PC-3 (cell line): ENCODE results near the gene NRAP. TPM values are rescaled to one million over a fixed set of nuclear protein-coding genes. Genes with fewer than 3 reads are reported as not detected.
"Not testable (repeated sequence)": the region's sequence is repeated elsewhere in the genome, so short reads cannot be mapped to it uniquely, and the experiment has no call there.

Source experiments
- ATAC-seq: fragments of 200-7000 bp; cut with Tn5 transposase; 2 replicates; pipeline ENCODE4 v1.9.1; 2020; ENCODE audit warnings: mild to moderate bottlenecking, moderate library complexity
- BruUV-seq: library from RNA; stranded (reverse); fragments of 400-500 nt; replicated peaks from 2 replicates; lab custom pipeline; 2021; lab: Mats Ljungman, UMichigan
- CTCF ChIA-PET: fragments of 300-600 bp; sonication (Branson Sonifier 250); formaldehyde crosslinking; loops from one replicate; lab custom pipeline; 2022; ENCODE audit warnings: antibody characterized with exemption; lab: Charles Lee
- POLR2A ChIA-PET: fragments of 300-600 bp; sonication (Branson Sonifier 250); formaldehyde crosslinking; loops from one replicate; lab custom pipeline; 2022; ENCODE audit warnings: antibody characterized with exemption; ENCODE audit not compliant: unreplicated experiment; lab: Charles Lee
- DNase-seq: peaks from one replicate; pipeline ENCODE4 v3.0.0-alpha.2; 2015
- H2AFZ ChIP-seq: fragments of 300-600 bp; sonication (generic); 2 replicates; pipeline ENCODE4 v1.6.0; 2016; ENCODE audit warnings: antibody characterized with exemption, low read length
- H3F3A ChIP-seq: fragments of 300-600 bp; sonication (generic); one replicate; pipeline ENCODE4 v1.6.0; 2017; ENCODE audit warnings: antibody characterized with exemption, low read length, control low read depth, mild to moderate bottlenecking; ENCODE audit not compliant: unreplicated experiment
- H3K27ac ChIP-seq: fragments of 300-600 bp; sonication (generic); 2 replicates; pipeline ENCODE4 v1.5.1; 2016; ENCODE audit warnings: mild to moderate bottlenecking, low read length
- H3K27me3 ChIP-seq: fragments of 300-600 bp; sonication (generic); 2 replicates; pipeline ENCODE4 v1.6.1; 2016; ENCODE audit warnings: low read length, mixed read lengths
- H3K36me3 ChIP-seq: fragments of 300-600 bp; sonication (generic); 2 replicates; pipeline ENCODE4 v1.6.1; 2016; ENCODE audit warnings: low read depth, mixed run types, low read length, mixed read lengths
- H3K4me1 ChIP-seq: fragments of 300-600 bp; sonication (generic); 2 replicates; pipeline ENCODE4 v1.5.1; 2016; ENCODE audit warnings: low read length; ENCODE audit not compliant: insufficient read depth
- H3K4me2 ChIP-seq: fragments of 300-600 bp; sonication (generic); 2 replicates; pipeline ENCODE4 v1.6.0; 2016; ENCODE audit warnings: low read length
- H3K4me3 ChIP-seq: fragments of 300-600 bp; sonication (generic); 2 replicates; pipeline ENCODE4 v1.5.1; 2016; ENCODE audit warnings: mild to moderate bottlenecking, low read length, mixed read lengths
- H3K79me2 ChIP-seq: fragments of 300-600 bp; sonication (generic); 2 replicates; pipeline ENCODE4 v1.6.1; 2017; ENCODE audit warnings: low read length, mixed read lengths
- H3K9ac ChIP-seq: fragments of 300-600 bp; sonication (generic); 2 replicates; pipeline ENCODE4 v1.6.0; 2016; ENCODE audit warnings: mild to moderate bottlenecking, low read length
- H3K9me2 ChIP-seq: fragments of 300-600 bp; sonication (generic); replicated peaks from 2 replicates; pipeline ENCODE4 v1.6.1; 2016; ENCODE audit warnings: mixed run types, low read length, mixed read lengths
- H3K9me3 ChIP-seq: fragments of 300-600 bp; sonication (generic); 2 replicates; pipeline ENCODE4 v1.6.1; 2016; ENCODE audit warnings: low read length, mixed read lengths
- H4K20me1 ChIP-seq: fragments of 300-600 bp; sonication (generic); 2 replicates; pipeline ENCODE4 v1.6.1; 2016; ENCODE audit warnings: low read length, mixed read lengths
- EZH2 ChIP-seq: fragments of 300-600 bp; sonication (generic); IDR thresholded peaks from one replicate; pipeline ENCODE4 v1.6.1; 2017; ENCODE audit warnings: antibody characterized with exemption, mild to moderate bottlenecking, low read length; ENCODE audit not compliant: unreplicated experiment
- EZH2phosphoT487 ChIP-seq: fragments of 300-600 bp; sonication (generic); IDR thresholded peaks from 2 replicates; pipeline ENCODE4 v1.6.1; 2018; ENCODE audit warnings: mild to moderate bottlenecking, antibody characterized with exemption, low read length, borderline replicate concordance
- intact Hi-C: fragments of 100-400 bp; cut with micrococcal nuclease; formaldehyde crosslinking; loops from 2 replicates; pipeline ENCODE4 v1.9.0; 2023
- total RNA-seq: library from RNA; depleted of rRNA; stranded (reverse); fragments of >200 nt; gene quantifications from 2 replicates; pipeline ENCODE4 v1.2.3, GENCODE V29; 2014
- TF ChIP-seq, protein P1 (sequence below): fragments of 300-600 bp; sonication (generic); conservative IDR thresholded peaks from 2 replicates; pipeline ENCODE4 v1.5.1; 2017; ENCODE audit warnings: antibody characterized with exemption, low read depth, mild to moderate bottlenecking, low read length

The NRAP gene
- total RNA-seq, 1 experiment from 2014 or later, result not detected

DNA sequence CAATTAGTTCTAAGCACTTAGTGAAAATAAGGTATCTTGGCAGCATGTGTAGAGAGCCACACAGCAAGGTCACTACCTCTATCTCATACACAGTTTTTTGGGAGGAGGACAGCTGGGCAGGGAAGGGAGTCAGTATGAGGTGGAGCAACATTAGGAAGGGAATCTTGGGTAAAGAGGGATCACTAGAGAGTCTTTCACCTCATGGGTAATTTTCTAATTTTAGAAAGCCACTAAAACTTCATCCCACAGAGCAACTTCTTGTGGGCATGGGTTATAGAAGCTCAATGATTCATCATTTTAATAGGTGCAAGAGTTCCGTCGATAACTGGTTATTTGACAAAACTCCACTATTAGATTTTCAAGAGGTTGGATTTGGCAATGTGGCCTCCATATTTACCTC, 2.5 kb downstream of the NRAP start:
- H3K79me2 ChIP-seq, result no peaks in the 10 kb centered on the region

DNA sequence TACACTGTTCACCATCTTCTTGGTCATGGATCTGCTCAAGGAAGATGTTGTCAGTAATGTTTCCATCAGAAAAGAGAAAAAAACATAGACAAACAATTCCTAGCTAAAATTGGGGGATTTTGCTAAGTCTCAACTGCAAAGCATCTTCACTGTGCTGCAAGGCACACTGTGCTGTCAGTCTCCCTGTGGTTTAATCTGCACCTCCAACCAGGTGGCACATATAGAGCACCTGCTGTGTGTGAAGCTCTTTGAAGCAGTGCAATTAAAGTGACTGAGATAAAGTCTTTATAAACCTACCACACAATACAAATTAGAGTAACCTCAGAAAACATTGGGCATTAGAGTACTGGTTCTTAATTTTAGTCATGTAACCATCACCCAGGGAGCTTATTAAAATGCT, 6.3 kb downstream of the NRAP start:
- no peaks in the 10 kb centered on the region for H3F3A ChIP-seq
- no peak overlapping the region for H3K9ac ChIP-seq
- H3K27me3 ChIP-seq, result peaks cover 18% of the 10 kb centered on the region
- no peaks in the 10 kb centered on the region for H3K4me1 ChIP-seq
- no peak for ATAC-seq
- intact Hi-C loops, result no loop called here
- POLR2A ChIA-PET, result no interaction called here
- no peak overlapping the region for H2AFZ ChIP-seq
- no peaks in the 10 kb centered on the region for H4K20me1 ChIP-seq
- CTCF ChIA-PET, result no interaction called here
- no peak for DNase-seq
- H3K4me2 ChIP-seq, result no peak overlapping the region
- H3K9me3 ChIP-seq, result no peaks in the 10 kb centered on the region
- H3K36me3 ChIP-seq, result no peaks in the 10 kb centered on the region
- H3K4me3 ChIP-seq, result no peak overlapping the region
- no peaks in the 10 kb centered on the region for H3K79me2 ChIP-seq
- TF ChIP-seq EZH2phosphoT487 (no peak), EZH2 (no peak)
- TF ChIP-seq, protein P1, sequence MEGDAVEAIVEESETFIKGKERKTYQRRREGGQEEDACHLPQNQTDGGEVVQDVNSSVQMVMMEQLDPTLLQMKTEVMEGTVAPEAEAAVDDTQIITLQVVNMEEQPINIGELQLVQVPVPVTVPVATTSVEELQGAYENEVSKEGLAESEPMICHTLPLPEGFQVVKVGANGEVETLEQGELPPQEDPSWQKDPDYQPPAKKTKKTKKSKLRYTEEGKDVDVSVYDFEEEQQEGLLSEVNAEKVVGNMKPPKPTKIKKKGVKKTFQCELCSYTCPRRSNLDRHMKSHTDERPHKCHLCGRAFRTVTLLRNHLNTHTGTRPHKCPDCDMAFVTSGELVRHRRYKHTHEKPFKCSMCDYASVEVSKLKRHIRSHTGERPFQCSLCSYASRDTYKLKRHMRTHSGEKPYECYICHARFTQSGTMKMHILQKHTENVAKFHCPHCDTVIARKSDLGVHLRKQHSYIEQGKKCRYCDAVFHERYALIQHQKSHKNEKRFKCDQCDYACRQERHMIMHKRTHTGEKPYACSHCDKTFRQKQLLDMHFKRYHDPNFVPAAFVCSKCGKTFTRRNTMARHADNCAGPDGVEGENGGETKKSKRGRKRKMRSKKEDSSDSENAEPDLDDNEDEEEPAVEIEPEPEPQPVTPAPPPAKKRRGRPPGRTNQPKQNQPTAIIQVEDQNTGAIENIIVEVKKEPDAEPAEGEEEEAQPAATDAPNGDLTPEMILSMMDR, result no peak
- no peak overlapping the region for H3K27ac ChIP-seq
- no peaks in the 10 kb centered on the region for H3K9me2 ChIP-seq
- no TSS peak for BruUV-seq

More for the DNA sequence above, 2.5 kb downstream of the NRAP start:
- intact Hi-C loops, result no loop called here
- Histone ChIP-seq H3F3A (no peaks in the 10 kb centered on the region), H3K27me3 (no peaks in the 10 kb centered on the region), H3K9ac (no peak overlapping the region), H4K20me1 (no peaks in the 10 kb centered on the region), H3K36me3 (no peaks in the 10 kb centered on the region), H2AFZ (no peak overlapping the region), H3K9me2 (no peaks in the 10 kb centered on the region), H3K9me3 (no peaks in the 10 kb centered on the region), H3K4me1 (peaks cover 11% of the 10 kb centered on the region; the same call in 1 of the 2 replicates), H3K27ac (no peak overlapping the region), H3K4me3 (no peak overlapping the region), H3K4me2 (no peak overlapping the region)
- ATAC-seq, result no peak
- ChIA-PET CTCF (no interaction called here), POLR2A (no interaction called here)
- no peak for TF ChIP-seq EZH2
- TF ChIP-seq, protein P1, result no peak
- TF ChIP-seq EZH2phosphoT487, result no peak
- BruUV-seq, result no TSS peak
- no peak for DNase-seq

DNA sequence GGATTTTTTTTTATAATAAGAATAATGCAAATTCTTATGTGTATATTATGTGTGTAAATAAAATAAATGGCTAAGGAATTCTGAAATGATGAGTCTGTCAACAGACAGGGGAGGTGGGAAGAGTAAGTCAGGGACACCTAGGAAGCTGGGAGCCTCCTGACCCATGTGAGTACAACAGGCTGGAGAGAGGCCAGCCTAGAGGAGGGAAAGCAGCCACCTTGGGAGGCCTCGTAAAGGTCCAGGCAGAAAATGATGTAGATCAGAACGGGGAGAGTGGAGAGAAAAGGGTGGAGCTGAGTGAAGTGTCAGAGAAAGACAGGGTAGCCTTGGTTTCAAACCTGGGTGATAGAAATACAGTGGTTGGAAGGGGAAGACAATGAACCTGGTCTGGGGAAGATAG, 6.9 kb downstream of the NRAP start:
- intact Hi-C loops, result no loop called here
- no peak overlapping the region for H2AFZ ChIP-seq

DNA sequence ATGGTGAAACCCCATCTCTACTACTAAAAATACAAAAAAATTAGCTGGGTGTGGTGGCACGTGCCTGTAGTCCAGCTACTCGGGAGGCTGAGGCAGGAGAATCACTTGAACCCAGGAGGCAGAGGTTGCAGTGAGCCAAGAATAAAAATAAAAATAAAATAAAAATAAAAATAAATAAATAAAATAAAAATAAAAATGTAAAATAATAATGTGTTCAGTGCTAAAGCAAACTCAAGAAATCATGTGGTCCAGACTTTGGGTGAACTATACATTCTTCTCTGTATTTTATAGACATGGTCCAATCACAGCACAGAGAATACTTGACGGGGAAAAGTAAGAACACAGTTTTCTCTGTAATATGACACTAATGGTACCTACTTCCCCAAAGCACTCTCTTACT, 11.4 kb downstream of the NRAP start:
- CTCF ChIA-PET, BruUV-seq, H3K36me3 ChIP-seq, POLR2A ChIA-PET, H3K9me3 ChIP-seq, H3F3A ChIP-seq, H3K27ac ChIP-seq, H2AFZ ChIP-seq, H3K4me2 ChIP-seq, H3K4me3 ChIP-seq, H4K20me1 ChIP-seq, intact Hi-C loops, H3K9me2 ChIP-seq, DNase-seq, H3K79me2 ChIP-seq, H3K4me1 ChIP-seq, ATAC-seq, H3K9ac ChIP-seq: not testable (repeated sequence)
- H3K27me3 ChIP-seq, result peaks cover 18% of the 10 kb centered on the region

More for the DNA sequence above, 6.9 kb downstream of the NRAP start:
- no peaks in the 10 kb centered on the region for H3K9me3 ChIP-seq
- DNase-seq, result no peak
- H3K27ac ChIP-seq, result no peak overlapping the region
- no peak for ATAC-seq
- H3F3A ChIP-seq, result no peaks in the 10 kb centered on the region
- H3K4me3 ChIP-seq, result no peak overlapping the region
- no peaks in the 10 kb centered on the region for H3K9me2 ChIP-seq
- peaks cover 18% of the 10 kb centered on the region for H3K27me3 ChIP-seq
- no peaks in the 10 kb centered on the region for H4K20me1 ChIP-seq
- no peaks in the 10 kb centered on the region for H3K36me3 ChIP-seq
- BruUV-seq, result no TSS peak
- ChIA-PET CTCF (no interaction called here), POLR2A (no interaction called here)
- no peak overlapping the region for H3K4me2 ChIP-seq
- H3K79me2 ChIP-seq, result no peaks in the 10 kb centered on the region
- H3K9ac ChIP-seq, result no peak overlapping the region
- H3K4me1 ChIP-seq, result no peaks in the 10 kb centered on the region
- TF ChIP-seq, protein P1, result no peak
- TF ChIP-seq EZH2 (no peak), EZH2phosphoT487 (no peak)
